Transverse colon (tissue), 4 donors: Measurements from ENCODE around the gene LSM6. TPM values are rescaled to one million over a fixed set of nuclear protein-coding genes. Genes with fewer than 3 reads are reported as not detected.

Experiments
- DNase-seq: peaks from one replicate; pipeline ENCODE4 v3.0.0-alpha.2; 2019
- H3K27ac ChIP-seq, 4 donors: fragments of 200-600 bp; sonication (generic); 2 replicates each; pipeline ENCODE4 v1.5.1; 2016 to 2018; ENCODE audit warnings: inconsistent platforms in 4 of 4
- H3K27me3 ChIP-seq: fragments of 200-600 bp; sonication (generic); 2 replicates; pipeline ENCODE4 v1.5.1; 2017; ENCODE audit warnings: inconsistent platforms
- H3K36me3 ChIP-seq, 4 donors: fragments of 200-600 bp; sonication (generic); 2 replicates each; pipeline ENCODE4 v1.5.1; 2017 to 2019; ENCODE audit warnings: inconsistent platforms in 4 of 4
- H3K4me1 ChIP-seq, 4 donors: fragments of 200-600 bp; sonication (generic); 2 replicates each; pipeline ENCODE4 v1.5.1; 2017 to 2020; ENCODE audit warnings: inconsistent platforms in 4 of 4
- H3K4me3 ChIP-seq, 4 donors: fragments of 200-600 bp; sonication (generic); 1 replicate in 1 of 4; 2 replicates in 3 of 4; pipeline versions ENCODE4 v1.5.1 to v1.6.1; 2017 to 2019; ENCODE audit warnings: inconsistent platforms in 4 of 4
- H3K9me3 ChIP-seq, 2 donors: fragments of 200-600 bp; sonication (generic); 2 replicates each; pipeline ENCODE4 v1.5.1; 2017 to 2019; ENCODE audit warnings: inconsistent platforms in 2 of 2
- EP300 ChIP-seq: sonication (generic); formaldehyde crosslinking; IDR thresholded peaks from one replicate; pipeline ENCODE4 v1.6.1; 2017; ENCODE audit warnings: antibody characterized with exemption, low read depth
- POLR2A ChIP-seq: fragments of 450-650 bp; IDR thresholded peaks from one replicate; pipeline ENCODE4 v1.6.1; 2016; ENCODE audit warnings: antibody characterized with exemption, mild to moderate bottlenecking, moderate library complexity
- POLR2AphosphoS5 ChIP-seq, 3 donors: sonication (generic); formaldehyde crosslinking; IDR thresholded peaks; one replicate each; pipeline ENCODE4 v1.6.1; 2016; ENCODE audit warnings: antibody characterized with exemption in 3 of 3
- WGBS, 2 donors: methylation state at CpG; one replicate each; pipeline ENCODE4 v1.1.5; 2018; ENCODE audit warnings: low coverage in 1 of 2; 5-methylcytosine and 5-hydroxymethylcytosine counted together
- in situ Hi-C, 4 donors: fragments of 200-750 bp; cut with MboI; loops; one replicate each; pipeline versions ENCODE4 v1.15.0 to v1.15.1; 2017; ENCODE audit warnings: low sequenced_read_pairs in 3 of 4, low pct_ligation_motif_present in 1 of 4, low pct_unique_long_range_greater_than_20kb in 1 of 4
- intact Hi-C: fragments of 100-400 bp; cut with DNase I; formaldehyde crosslinking; loops from one replicate; pipeline ENCODE4 v1.15.1; 2023; ENCODE audit warnings: low total_unique reads
- total RNA-seq, 4 donors: library from RNA; depleted of rRNA; stranded (reverse); fragments of >200 nt; gene quantifications; one replicate each; pipeline ENCODE4 v1.1.0, GENCODE V29; 2016
- TF ChIP-seq, protein P1 (sequence below), 5 experiments: fragments of 200-600 bp in 3 of 5; fragments of 450-650 bp in 2 of 5; sonication (generic) in 3 of 5; IDR thresholded peaks; 1 replicate in 2 of 5; 2 replicates in 3 of 5; pipeline ENCODE4 v1.5.1; 2016 to 2017; ENCODE audit warnings: antibody characterized with exemption in 5 of 5, inconsistent platforms in 3 of 5, mild to moderate bottlenecking in 2 of 5, moderate library complexity in 1 of 5

The LSM6 gene
- total RNA-seq, 4 donors from 2014 or later, result 1.9 to 33.2 (median 24.4) TPM

- intact Hi-C loops, result no loop called here
- H3K9me3 ChIP-seq, result no peaks in the 10 kb centered on the region
These were observed 56.7 kb downstream of the LSM6 start for GRCh38 chr4:146232131-146232722.

DNA sequence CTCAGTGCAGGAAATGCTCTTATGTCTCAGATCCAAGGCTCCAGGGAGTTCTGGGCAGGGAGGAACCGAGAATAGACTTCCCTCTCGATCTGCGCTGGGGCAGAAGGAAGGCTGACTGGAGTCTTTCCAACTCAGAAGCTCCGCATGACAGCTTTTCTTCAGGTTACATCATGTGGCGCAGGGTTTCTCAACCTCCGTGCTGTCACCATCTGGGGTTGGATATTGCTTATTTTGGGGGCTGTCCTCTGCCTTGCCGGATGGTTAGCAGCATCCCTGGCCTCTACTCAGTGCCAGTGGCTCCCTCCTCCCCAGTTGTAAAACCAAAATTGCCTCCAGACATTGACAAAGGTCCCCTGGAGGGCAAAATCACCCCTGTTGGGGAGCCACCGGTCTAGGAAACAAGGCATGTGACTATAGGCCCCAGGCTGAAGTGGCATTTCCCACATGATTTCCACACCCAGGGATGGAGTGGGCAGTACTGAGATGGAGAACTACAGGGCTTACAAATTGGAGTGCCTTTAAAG lies 60.2 kb downstream of the LSM6 start:
- H3K4me3 ChIP-seq, result no peak overlapping the region
- in situ Hi-C loops, result no loop called here
- WGBS, 2 donors, result 83 to 100% methylated on average over 1 to 8 of the region's 8 CpGs
- H3K27ac ChIP-seq, result peak overlapping the region in 1 of 4 donors; percentile 6
- H3K9me3 ChIP-seq, result no peaks in the 10 kb centered on the region
- no peak for DNase-seq
- H3K27me3 ChIP-seq, result no peaks in the 10 kb centered on the region
- no peaks in the 10 kb centered on the region for H3K36me3 ChIP-seq
- H3K4me1 ChIP-seq, result peaks cover 0 to 2% (median 0%) of the 10 kb centered on the region in 4 donors
- intact Hi-C loops, result no loop called here
- TF ChIP-seq POLR2AphosphoS5 (IDR thresholded peaks at IDR 0.05) (no peak), EP300 (no peak), POLR2A (no peak)
- TF ChIP-seq, protein P1, sequence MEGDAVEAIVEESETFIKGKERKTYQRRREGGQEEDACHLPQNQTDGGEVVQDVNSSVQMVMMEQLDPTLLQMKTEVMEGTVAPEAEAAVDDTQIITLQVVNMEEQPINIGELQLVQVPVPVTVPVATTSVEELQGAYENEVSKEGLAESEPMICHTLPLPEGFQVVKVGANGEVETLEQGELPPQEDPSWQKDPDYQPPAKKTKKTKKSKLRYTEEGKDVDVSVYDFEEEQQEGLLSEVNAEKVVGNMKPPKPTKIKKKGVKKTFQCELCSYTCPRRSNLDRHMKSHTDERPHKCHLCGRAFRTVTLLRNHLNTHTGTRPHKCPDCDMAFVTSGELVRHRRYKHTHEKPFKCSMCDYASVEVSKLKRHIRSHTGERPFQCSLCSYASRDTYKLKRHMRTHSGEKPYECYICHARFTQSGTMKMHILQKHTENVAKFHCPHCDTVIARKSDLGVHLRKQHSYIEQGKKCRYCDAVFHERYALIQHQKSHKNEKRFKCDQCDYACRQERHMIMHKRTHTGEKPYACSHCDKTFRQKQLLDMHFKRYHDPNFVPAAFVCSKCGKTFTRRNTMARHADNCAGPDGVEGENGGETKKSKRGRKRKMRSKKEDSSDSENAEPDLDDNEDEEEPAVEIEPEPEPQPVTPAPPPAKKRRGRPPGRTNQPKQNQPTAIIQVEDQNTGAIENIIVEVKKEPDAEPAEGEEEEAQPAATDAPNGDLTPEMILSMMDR (IDR thresholded peaks at IDR 0.05), result no peak

More at GRCh38 chr4:146232131-146232722, 56.7 kb downstream of the LSM6 start:
- no peak for DNase-seq
- in situ Hi-C loops, result no loop called here
- Histone ChIP-seq H3K27ac (no peak overlapping the region), H3K4me3 (no peak overlapping the region), H3K27me3 (no peaks in the 10 kb centered on the region), H3K36me3 (no peaks in the 10 kb centered on the region), H3K4me1 (no peaks in the 10 kb centered on the region)
- 38% methylated on average over 1 of the region's 1 CpG; no CpG with 5 or more reads in 1 of the 2 donors for WGBS, 2 donors
- no peak for TF ChIP-seq POLR2AphosphoS5 (IDR thresholded peaks at IDR 0.05)
- TF ChIP-seq, protein P1 (IDR thresholded peaks at IDR 0.05), result no peak

DNA sequence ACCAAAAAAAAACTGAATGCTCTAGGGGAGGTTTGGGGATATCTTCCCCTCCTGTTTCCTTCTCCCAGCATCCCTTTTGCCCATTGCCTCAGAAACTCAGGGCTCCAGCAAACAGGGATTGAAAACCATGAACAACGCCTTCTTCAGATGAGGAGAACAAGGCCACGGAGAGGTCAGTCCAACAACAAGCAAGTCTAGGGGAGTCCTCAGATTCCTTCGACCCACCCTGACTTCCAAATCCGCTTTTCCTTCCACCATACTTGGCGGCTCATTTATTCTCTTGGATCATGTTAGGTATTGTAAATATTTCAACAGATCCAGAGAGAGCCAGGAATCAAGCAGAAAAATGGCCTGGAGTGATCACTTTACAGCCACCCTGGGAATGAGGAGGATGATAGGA lies 60.7 kb downstream of the LSM6 start:
- intact Hi-C loops (no loop called here), in situ Hi-C loops (no loop called here)
- H3K27me3 ChIP-seq, result no peaks in the 10 kb centered on the region
- H3K9me3 ChIP-seq, result no peaks in the 10 kb centered on the region
- H3K27ac ChIP-seq, result peak overlapping the region in 1 of 4 donors; percentile 6
- no peaks in the 10 kb centered on the region for H3K36me3 ChIP-seq
- no peak overlapping the region for H3K4me3 ChIP-seq
- no peak for DNase-seq
- WGBS, 2 donors, result 80% methylated on average over 5 of the region's 5 CpGs; no CpG with 5 or more reads in 1 of the 2 donors
- TF ChIP-seq EP300 (no peak), POLR2A (no peak), POLR2AphosphoS5 (IDR thresholded peaks at IDR 0.05) (no peak)
- TF ChIP-seq, protein P1 (IDR thresholded peaks at IDR 0.05), result no peak
- peaks cover 0 to 7% (median 3%) of the 10 kb centered on the region in 4 donors for H3K4me1 ChIP-seq

DNA sequence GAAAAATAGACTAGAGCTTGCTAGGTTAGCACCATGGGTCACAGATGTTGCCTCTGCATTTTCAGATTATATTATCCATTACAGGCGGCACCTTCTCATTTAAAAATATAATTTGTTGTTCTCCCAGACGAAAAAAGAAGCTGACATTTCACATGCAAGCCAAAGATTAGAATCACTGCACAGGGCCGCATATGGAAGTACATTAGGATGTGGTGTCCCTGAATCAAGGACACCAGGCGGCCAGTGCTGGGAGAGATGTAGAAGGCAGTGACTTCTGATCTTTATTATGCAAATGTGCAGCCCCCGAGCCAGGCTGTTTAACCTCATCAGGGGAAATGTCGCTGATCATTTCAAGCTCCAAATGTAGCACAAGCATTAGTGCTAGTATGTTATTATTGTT lies 61.6 kb downstream of the LSM6 start:
- Histone ChIP-seq H3K27ac (no peak overlapping the region), H3K4me1 (peaks cover 4 to 16% (median 10%) of the 10 kb centered on the region in 4 donors), H3K4me3 (no peak overlapping the region), H3K9me3 (no peaks in the 10 kb centered on the region), H3K36me3 (no peaks in the 10 kb centered on the region), H3K27me3 (no peaks in the 10 kb centered on the region)
- TF ChIP-seq, protein P1 (IDR thresholded peaks at IDR 0.05), result no peak
- TF ChIP-seq POLR2AphosphoS5 (IDR thresholded peaks at IDR 0.05), result no peak
- TF ChIP-seq EP300, result no peak
- TF ChIP-seq POLR2A, result no peak
- 86 to 92% methylated on average over 4 to 6 of the region's 6 CpGs for WGBS, 2 donors
- DNase-seq, result no peak
- in situ Hi-C loops, result no loop called here
- intact Hi-C loops, result no loop called here
